Endothelial cell of umbilical vein (primary cell): Measurements from ENCODE around the gene RAPH1. TPM values are rescaled to one million over a fixed set of nuclear protein-coding genes. Genes with fewer than 3 reads are reported as not detected.

Source experiments
- BruUV-seq: library from RNA; stranded (reverse); fragments of 400-500 nt; replicated peaks from 2 replicates; lab custom pipeline; 2021; lab: Mats Ljungman, UMichigan
- CTCF ChIA-PET: fragments of 300-600, 350-600 bp; sonication (Branson Sonifier 250); formaldehyde crosslinking; loops from one replicate; lab custom pipeline; 2021; ENCODE audit warnings: antibody characterized with exemption, inconsistent platforms; lab: Charles Lee
- POLR2A ChIA-PET: fragments of 300-600, 350-600 bp; sonication (Branson Sonifier 250); formaldehyde crosslinking; loops from one replicate; lab custom pipeline; 2021; ENCODE audit warnings: antibody characterized with exemption, inconsistent platforms; lab: Charles Lee
- DNase-seq: peaks from one replicate; pipeline ENCODE4 v3.0.0-alpha.2; 2011; ENCODE audit warnings: low read depth, low spot score
- FAIRE-seq: peaks from 2 replicates; lab custom pipeline; 2011; peaks lifted over from hg19 to GRCh38; lab: Jason Lieb, UNC
- H2AFZ ChIP-seq: 2 replicates; pipeline ENCODE4 v1.6.0; 2012; ENCODE audit warnings: low read depth, low read length, control low read depth, inconsistent platforms
- H3K27ac ChIP-seq: 2 replicates; pipeline ENCODE4 v1.5.1; 2011; ENCODE audit warnings: low read depth, mild to moderate bottlenecking, control low read depth, low read length, moderate library complexity; ENCODE audit not compliant: insufficient read depth
- H3K27me3 ChIP-seq, 2 experiments: 2 replicates each; pipeline versions ENCODE4 v1.6.0 to v1.6.1; 2011; ENCODE audit warnings: low read length in 2 of 2, mixed read lengths in 1 of 2; ENCODE audit not compliant: control insufficient read depth in 2 of 2, insufficient read depth in 2 of 2
- H3K36me3 ChIP-seq, 2 experiments: 2 replicates in 1 of 2; 3 replicates in 1 of 2; pipeline ENCODE4 v1.5.1; 2011; ENCODE audit warnings: low read length in 2 of 2, mild to moderate bottlenecking in 1 of 2, moderate library complexity in 1 of 2; ENCODE audit not compliant: control insufficient read depth in 2 of 2, insufficient read depth in 2 of 2; ENCODE audit errors: extremely low read depth in 1 of 2
- H3K4me1 ChIP-seq: 3 replicates; pipeline ENCODE4 v1.5.1; 2011; ENCODE audit warnings: mild to moderate bottlenecking, low read length; ENCODE audit not compliant: control insufficient read depth, insufficient read depth; ENCODE audit errors: extremely low read depth
- H3K4me2 ChIP-seq: 2 replicates; pipeline ENCODE4 v1.6.1; 2011; ENCODE audit warnings: low read length, control low read depth, mixed read lengths; ENCODE audit not compliant: insufficient read depth
- H3K4me3 ChIP-seq, 3 experiments: fragments of 200-600 bp in 1 of 3; sonication (generic), shearing (Covaris generic) in 1 of 3; replicated peaks in 1 of 3; 2 replicates each; pipeline ENCODE4 v1.5.1; 2011 to 2016; ENCODE audit warnings: control low read depth in 3 of 3, low read length in 3 of 3, mild to moderate bottlenecking in 2 of 3, inconsistent platforms in 1 of 3, low read depth in 1 of 3, moderate library complexity in 1 of 3; ENCODE audit not compliant: insufficient read depth in 1 of 3
- H3K79me2 ChIP-seq: 2 replicates; pipeline ENCODE4 v1.6.0; 2012; ENCODE audit warnings: low read length, inconsistent platforms; ENCODE audit not compliant: control insufficient read depth, insufficient read depth
- H3K9ac ChIP-seq: replicated peaks from 2 replicates; pipeline ENCODE3; 2011; ENCODE audit warnings: low read length, control low read depth; ENCODE audit not compliant: insufficient read depth; ENCODE audit errors: extremely low read depth
- H3K9me1 ChIP-seq: replicated peaks from 3 replicates; pipeline ENCODE4 v1.6.0; 2011; ENCODE audit warnings: mild to moderate bottlenecking, low read length; ENCODE audit not compliant: control insufficient read depth, insufficient read depth; ENCODE audit errors: extremely low read depth
- H3K9me3 ChIP-seq: replicated peaks from 2 replicates; pipeline ENCODE4 v1.5.1; 2012; ENCODE audit warnings: low read length, inconsistent platforms; ENCODE audit not compliant: control insufficient read depth, insufficient read depth
- H4K20me1 ChIP-seq: replicated peaks from 2 replicates; pipeline ENCODE3; 2011; ENCODE audit warnings: mild to moderate bottlenecking, low read length; ENCODE audit not compliant: control insufficient read depth, insufficient read depth; ENCODE audit errors: extremely low read depth
- EZH2 ChIP-seq: IDR thresholded peaks from 2 replicates; pipeline ENCODE4 v1.6.1; 2012; ENCODE audit warnings: borderline replicate concordance, low read depth, mild to moderate bottlenecking, moderate library complexity, low read length, inconsistent platforms; ENCODE audit not compliant: severe bottlenecking
- FOS ChIP-seq: IDR thresholded peaks from 2 replicates; pipeline ENCODE4 v1.6.1; 2011; ENCODE audit warnings: mild to moderate bottlenecking, low read length, moderate library complexity, borderline replicate concordance; ENCODE audit not compliant: insufficient read depth
- GATA2 ChIP-seq: IDR thresholded peaks from 2 replicates; pipeline ENCODE4 v1.7.0; 2011; ENCODE audit warnings: low read depth, mild to moderate bottlenecking, moderate library complexity, mixed read lengths, low read length; ENCODE audit not compliant: insufficient read length, insufficient read depth
- JUN ChIP-seq: IDR thresholded peaks from 2 replicates; pipeline ENCODE4 v1.6.1; 2011; ENCODE audit warnings: borderline replicate concordance, low read depth; ENCODE audit not compliant: insufficient read length, insufficient read depth
- MAX ChIP-seq: IDR thresholded peaks from 2 replicates; pipeline ENCODE4 v1.6.1; 2011; ENCODE audit not compliant: insufficient read depth, insufficient read length
- MYC ChIP-seq: IDR thresholded peaks from one replicate; pipeline ENCODE4 v1.6.1; 2011; ENCODE audit warnings: mild to moderate bottlenecking, low read depth, low read length
- POLR2A ChIP-seq: IDR thresholded peaks from 2 replicates; pipeline ENCODE4 v1.6.1; 2012; ENCODE audit warnings: low read depth, mild to moderate bottlenecking, control low read depth, low read length
- POLR2AphosphoS5 ChIP-seq: IDR thresholded peaks from 2 replicates; pipeline ENCODE4 v1.6.1; 2012; ENCODE audit warnings: low read depth, mild to moderate bottlenecking, control low read depth, low read length, moderate library complexity; ENCODE audit not compliant: insufficient read depth
- dilution Hi-C: fragments of 300-500 bp; cut with MboI; formaldehyde crosslinking; loops from one replicate; pipeline ENCODE4 v1.15.0; 2019; ENCODE audit warnings: low sequenced_read_pairs; ENCODE audit not compliant: extremely low pct_ligation_motif_present
- intact Hi-C: fragments of 100-400 bp; cut with micrococcal nuclease; formaldehyde crosslinking; loops from one replicate; pipeline ENCODE4 v1.10.0; 2022
- polyA plus RNA-seq, 4 experiments: library from polyadenylated mRNA; depleted of rRNA in 3 of 4; stranded (reverse) in 3 of 4; unstranded in 1 of 4; fragments of >200 nt; gene quantifications; 2 replicates each; pipeline versions ENCODE4 v1.2.1 to v1.2.3, GENCODE V29; 2011 to 2012; ENCODE audit warnings: missing spikeins in 1 of 4
- total RNA-seq: library from RNA; stranded (reverse); gene quantifications from 2 replicates; pipeline ENCODE4 v1.2.3, GENCODE V29; 2021
- TF ChIP-seq, protein P1 (sequence below), 2 donors: IDR thresholded peaks; 1 replicate in 1 of 2; 2 replicates in 1 of 2; pipeline ENCODE4 v1.5.1; 2011; ENCODE audit warnings: low read length in 2 of 2, mild to moderate bottlenecking in 2 of 2, moderate library complexity in 2 of 2, control low read depth in 1 of 2, inconsistent platforms in 1 of 2, low read depth in 1 of 2; ENCODE audit not compliant: insufficient read depth in 1 of 2; ENCODE audit errors: extremely low read depth in 1 of 2

The RAPH1 gene
- total and polyA plus RNA-seq, 2 donors (not counting 3 experiments of a cell fraction or from before 2014, with no cell fraction given): 5.1 to 59.5 TPM

DNA sequence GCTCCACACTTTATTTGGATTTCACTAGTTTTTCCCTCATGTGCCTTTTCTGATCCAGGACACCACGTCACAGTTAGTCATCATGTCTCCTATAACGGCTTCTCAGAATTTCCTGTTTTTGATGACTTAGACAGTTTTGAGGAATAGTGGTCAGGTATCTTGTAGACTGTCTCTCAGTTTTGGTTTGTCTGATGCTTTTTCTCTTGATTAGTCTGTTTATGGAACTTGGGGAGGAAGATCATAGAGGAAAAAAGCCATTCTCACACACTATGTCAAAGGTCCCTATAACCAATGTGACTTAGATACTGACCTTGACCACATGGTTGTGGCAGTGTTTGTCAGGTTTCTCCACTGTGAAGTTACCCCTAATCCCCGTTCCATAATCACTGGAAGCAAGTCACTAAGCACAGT, 89.0 kb downstream of the RAPH1 start:
- dilution Hi-C loops: no loop called here
- H3K36me3 ChIP-seq: peaks cover 2 to 18% of the 10 kb centered on the region in 2 experiments

More for the DNA sequence above, 89.0 kb downstream of the RAPH1 start:
- H3K4me2 ChIP-seq: peak overlapping the region; percentile 43
- H3K9me1 ChIP-seq: no peaks in the 10 kb centered on the region
- peak; percentile 87 for TF ChIP-seq FOS
- TF ChIP-seq MYC: no peak
- TF ChIP-seq POLR2A: no peak
- TF ChIP-seq GATA2: no peak
- TF ChIP-seq, protein P1, sequence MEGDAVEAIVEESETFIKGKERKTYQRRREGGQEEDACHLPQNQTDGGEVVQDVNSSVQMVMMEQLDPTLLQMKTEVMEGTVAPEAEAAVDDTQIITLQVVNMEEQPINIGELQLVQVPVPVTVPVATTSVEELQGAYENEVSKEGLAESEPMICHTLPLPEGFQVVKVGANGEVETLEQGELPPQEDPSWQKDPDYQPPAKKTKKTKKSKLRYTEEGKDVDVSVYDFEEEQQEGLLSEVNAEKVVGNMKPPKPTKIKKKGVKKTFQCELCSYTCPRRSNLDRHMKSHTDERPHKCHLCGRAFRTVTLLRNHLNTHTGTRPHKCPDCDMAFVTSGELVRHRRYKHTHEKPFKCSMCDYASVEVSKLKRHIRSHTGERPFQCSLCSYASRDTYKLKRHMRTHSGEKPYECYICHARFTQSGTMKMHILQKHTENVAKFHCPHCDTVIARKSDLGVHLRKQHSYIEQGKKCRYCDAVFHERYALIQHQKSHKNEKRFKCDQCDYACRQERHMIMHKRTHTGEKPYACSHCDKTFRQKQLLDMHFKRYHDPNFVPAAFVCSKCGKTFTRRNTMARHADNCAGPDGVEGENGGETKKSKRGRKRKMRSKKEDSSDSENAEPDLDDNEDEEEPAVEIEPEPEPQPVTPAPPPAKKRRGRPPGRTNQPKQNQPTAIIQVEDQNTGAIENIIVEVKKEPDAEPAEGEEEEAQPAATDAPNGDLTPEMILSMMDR (IDR thresholded peaks at IDR 0.05; ENCODE audit: extremely low read depth in 1 of 2, insufficient read depth in 1 of 2, low read depth in 1 of 2, low read length in 2 of 2): no peak
- TF ChIP-seq JUN: peak; percentile 50
- TF ChIP-seq EZH2: no peak
- TF ChIP-seq POLR2AphosphoS5: peak; percentile 45
- no peak for TF ChIP-seq MAX
- H2AFZ ChIP-seq: no peak overlapping the region
- no peak overlapping the region for H3K4me3 ChIP-seq
- H3K9me3 ChIP-seq: no peaks in the 10 kb centered on the region
- FAIRE-seq: peak; percentile 90
- no peaks in the 10 kb centered on the region for H3K27me3 ChIP-seq
- peak overlapping the region; percentile 85 for H3K27ac ChIP-seq
- POLR2A ChIA-PET: no interaction called here
- H3K4me1 ChIP-seq: peaks cover 33% of the 10 kb centered on the region
- peaks cover 2% of the 10 kb centered on the region for H3K79me2 ChIP-seq
- DNase-seq: peak; percentile 83
- H4K20me1 ChIP-seq: no peaks in the 10 kb centered on the region
- intact Hi-C loops: no loop called here
- BruUV-seq: TSS peak; percentile 67
- CTCF ChIA-PET: interaction anchor here (0.9 kb wide), 1 partner anchor 463 kb away, joined by 3 read pairs; no protein-coding TSS in a partner anchor
- H3K9ac ChIP-seq: peak overlapping the region; percentile 26
